Muscle of back (tissue), 11 donors: ENCODE data around the gene SCRG1. TPM values are rescaled to one million over a fixed set of nuclear protein-coding genes. Genes with fewer than 3 reads are reported as not detected.

ENCODE experiments used
- DNase-seq, 3 donors: peaks; one replicate each; pipeline versions ENCODE4 v3.0.0 to v3.0.0-alpha.2; 2013
- polyA plus RNA-seq, 10 donors: library from polyadenylated mRNA; unstranded; fragments of 120-200 nt; gene quantifications; one replicate each; pipeline ENCODE4 v1.2.1, GENCODE V29; 2013; ENCODE audit not compliant: insufficient read length in 10 of 10

Gene SCRG1
- polyA plus RNA-seq, 10 donors = 1.9 to 7.0 (median 3.7) TPM

- DNase-seq = no peak
These were observed 31.6 kb downstream of the SCRG1 start for GRCh38 chr4:173367285-173367684.

GRCh38 chr4:173365359-173365996 lies 33.4 kb downstream of the SCRG1 start:
- DNase-seq = no peak

DNA sequence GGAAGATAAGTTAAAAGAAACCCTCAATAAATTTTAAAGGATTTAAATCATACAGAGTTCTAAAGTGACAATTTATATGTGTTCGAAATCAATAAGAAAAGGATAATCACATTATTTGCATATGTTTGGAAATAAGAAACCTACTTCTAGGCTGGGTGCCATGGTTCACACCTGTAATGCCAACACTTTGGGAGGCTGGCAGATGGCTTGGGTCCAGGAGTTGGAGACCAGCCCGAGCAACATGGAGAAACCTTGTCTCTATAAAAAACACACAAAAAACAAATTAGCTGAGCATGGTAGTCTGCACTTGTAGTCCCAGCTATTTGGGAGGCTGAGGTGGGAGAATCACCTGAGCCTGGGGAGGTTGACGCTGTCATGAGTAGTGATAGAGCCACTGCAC lies 36.2 kb downstream of the SCRG1 start:
- no peak for DNase-seq

DNA sequence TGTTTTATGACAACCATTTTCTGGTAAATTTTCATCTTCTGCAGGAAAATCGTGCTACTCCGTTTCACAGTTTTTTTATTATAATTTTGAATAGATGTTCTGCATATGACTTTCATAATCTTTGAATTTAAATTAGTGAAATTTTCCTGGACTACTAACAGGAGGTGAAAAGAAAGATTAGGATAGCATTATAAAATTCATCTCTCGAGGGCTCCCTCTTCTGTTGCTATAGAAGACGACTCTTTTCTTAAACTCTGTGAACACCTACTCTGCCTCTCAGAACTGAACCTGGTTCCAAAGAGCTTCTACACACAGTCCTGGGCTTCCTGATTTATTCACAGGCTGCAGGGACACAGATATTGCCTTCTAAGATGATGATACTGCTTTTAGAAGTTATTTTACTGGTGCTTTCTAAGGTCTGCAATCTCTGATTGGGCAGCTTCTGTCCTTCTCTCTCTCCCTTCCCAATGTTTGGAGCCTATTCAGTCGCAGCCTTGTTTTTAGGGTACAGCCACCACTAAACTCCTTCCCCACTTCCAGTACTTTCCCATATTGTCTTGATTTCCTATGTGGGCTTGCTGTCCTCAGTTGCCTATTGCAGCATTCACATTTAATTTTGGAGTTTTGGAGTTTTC lies 38.2 kb downstream of the SCRG1 start:
- DNase-seq = no peak

- DNase-seq = no peak
These were observed 41.0 kb downstream of the SCRG1 start for GRCh38 chr4:173357939-173358338.

GRCh38 chr4:173347467-173347866 lies 51.4 kb downstream of the SCRG1 start:
- no peak for DNase-seq

DNA sequence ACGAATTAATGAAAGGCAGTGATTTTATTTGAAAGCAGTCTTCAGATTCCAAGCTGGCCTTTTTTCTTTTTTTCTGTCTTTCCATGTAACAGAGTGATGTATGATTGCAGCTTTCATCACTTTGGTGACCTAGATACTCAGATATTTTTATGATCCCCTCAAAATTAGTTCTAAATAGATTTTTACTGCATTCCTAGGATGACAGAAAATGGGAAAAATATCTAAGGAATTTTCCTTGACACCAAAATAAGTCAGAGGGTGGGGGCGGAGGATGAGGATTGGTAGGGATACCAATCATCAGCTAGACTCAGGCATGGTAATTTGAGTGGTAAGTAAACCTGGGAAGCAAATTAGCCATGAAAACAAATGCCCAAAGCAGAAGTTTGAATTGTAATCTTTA lies 52.8 kb downstream of the SCRG1 start:
- peak in 1 of 3 donors; percentile 73 for DNase-seq

DNA sequence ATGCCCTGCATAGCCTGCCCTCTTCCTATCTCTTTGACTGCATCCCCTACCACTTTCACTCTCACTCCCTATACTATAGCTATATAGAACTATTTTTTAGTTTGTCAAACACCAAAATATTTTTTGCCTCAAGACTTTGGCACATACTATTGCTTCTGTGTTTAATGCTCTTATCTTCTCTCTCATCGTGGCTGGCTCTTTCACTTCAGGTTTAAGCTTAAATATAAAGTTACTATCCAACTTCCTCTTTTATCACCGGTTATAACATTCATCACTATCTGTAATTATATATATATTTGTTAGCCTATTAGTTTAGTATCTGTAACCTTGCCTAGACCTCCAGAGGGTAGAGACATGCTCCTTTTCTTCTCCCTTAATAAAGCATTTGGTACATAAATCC lies 53.3 kb downstream of the SCRG1 start:
- DNase-seq = no peak

DNA sequence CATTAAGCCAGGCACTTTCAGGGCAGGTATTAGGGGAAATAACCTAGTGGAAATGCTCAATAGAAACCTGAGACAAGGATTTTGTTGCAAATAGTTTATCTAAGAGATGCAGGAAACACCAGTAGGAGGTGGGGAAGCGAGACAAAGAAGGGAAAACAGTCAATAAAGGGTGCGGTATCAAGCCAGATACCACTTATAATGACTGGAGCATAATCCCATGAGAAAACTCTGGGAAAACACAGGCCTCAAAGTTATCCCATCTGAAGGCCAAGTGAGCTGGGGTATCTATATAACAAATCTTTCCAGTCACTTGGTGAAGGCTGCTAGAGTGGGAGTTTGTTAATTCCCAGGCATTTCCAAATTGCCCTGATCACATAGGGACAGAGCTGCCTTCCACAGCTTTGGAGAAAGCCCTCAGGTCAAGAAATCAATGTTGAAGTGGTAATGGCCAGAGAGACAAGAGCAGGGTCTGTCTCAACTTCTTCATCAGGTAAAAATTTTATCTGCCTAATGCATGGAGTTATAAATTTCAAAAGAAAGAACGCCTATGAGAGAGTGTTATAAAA lies 55.0 kb downstream of the SCRG1 start:
- DNase-seq = no peak

DNA sequence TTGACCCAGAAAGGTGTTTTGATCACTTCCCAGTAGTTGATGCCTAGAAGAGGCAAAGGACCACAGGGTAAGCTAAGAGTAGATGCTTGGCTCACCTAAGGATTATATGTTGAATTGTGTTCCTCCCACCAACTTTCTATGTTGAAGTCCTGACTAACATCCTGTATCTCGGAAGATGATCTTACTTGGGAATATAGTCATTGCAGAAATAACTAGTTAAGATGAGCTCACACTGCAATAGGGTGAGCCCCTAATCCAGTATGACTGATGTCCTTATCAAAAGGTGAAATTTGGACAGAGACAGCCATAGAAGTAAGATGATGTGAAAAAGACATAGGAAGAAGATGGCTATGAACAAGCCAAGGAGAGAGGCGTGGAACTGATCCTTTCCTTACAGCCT lies 61.5 kb downstream of the SCRG1 start:
- no peak for DNase-seq

GRCh38 chr4:173334891-173335752 lies 63.8 kb downstream of the SCRG1 start:
- peak; percentile 64 to 90 (median 81) for DNase-seq

Other genes with a start within 250 kb of the SCRG1 start
- gene GALNT7, start 230.3 kb downstream of the SCRG1 start, polyA plus RNA-seq = 10 to 100 TPM; 24.8 to 44.9 (median 31.3) TPM
- 100 to 1,000 TPM; 113 to 246 (median 167) TPM for gene HMGB2, start 64.8 kb downstream of the SCRG1 start, polyA plus RNA-seq
- gene SAP30, start 28.2 kb downstream of the SCRG1 start, polyA plus RNA-seq = 10 to 100 TPM in 7 of 10 donors, 1 to 10 TPM in 3; 9.8 to 12.1 (median 10.6) TPM
- 1 to 10 TPM in 1 of 10 donors, under 1 TPM in 6, not detected in 3; 0.15 to 2.5 (median 0.39) TPM for gene HAND2, start 131.1 kb upstream of the SCRG1 start, polyA plus RNA-seq